Loucy (cell line): ENCODE measurements around the gene KLHL35.

ENCODE experiments used
- H2AFZ ChIP-seq: fragments of 200-600 bp; sonication (generic); 2 replicates; pipeline ENCODE4 v1.6.0; 2016; ENCODE audit warnings: antibody characterized with exemption, mild to moderate bottlenecking, low read length, moderate library complexity
- H3F3A ChIP-seq: fragments of 200-600 bp; 2 replicates; pipeline ENCODE4 v1.6.0; 2016; ENCODE audit warnings: antibody characterized with exemption, low read depth, mild to moderate bottlenecking
- H3K27me3 ChIP-seq: fragments of 200-600 bp; sonication (generic); 2 replicates; pipeline ENCODE4 v1.6.1; 2014; ENCODE audit warnings: low read length, mild to moderate bottlenecking; ENCODE audit not compliant: insufficient read depth, poor library complexity, severe bottlenecking
- H3K36me3 ChIP-seq: fragments of 200-600 bp; sonication (generic); 2 replicates; pipeline ENCODE4 v1.6.1; 2016; ENCODE audit warnings: low read length; ENCODE audit not compliant: insufficient read depth
- H3K4me1 ChIP-seq: fragments of 200-600 bp; sonication (generic); 2 replicates; pipeline ENCODE4 v1.5.1; 2014; ENCODE audit warnings: low read length, mild to moderate bottlenecking; ENCODE audit not compliant: insufficient read depth, poor library complexity, severe bottlenecking
- H3K4me2 ChIP-seq: fragments of 200-600 bp; sonication (generic); 2 replicates; pipeline ENCODE4 v1.6.0; 2014; ENCODE audit warnings: antibody characterized with exemption, low read length, low read depth, mild to moderate bottlenecking; ENCODE audit not compliant: poor library complexity, severe bottlenecking
- H3K4me3 ChIP-seq: fragments of 200-600 bp; sonication (generic); 2 replicates; pipeline ENCODE4 v1.5.1; 2014; ENCODE audit warnings: low read length, mild to moderate bottlenecking, mixed read lengths; ENCODE audit not compliant: poor library complexity, severe bottlenecking
- H3K79me2 ChIP-seq: fragments of 200-600 bp; sonication (generic); 2 replicates; pipeline ENCODE4 v1.6.1; 2014; ENCODE audit warnings: low read length; ENCODE audit not compliant: insufficient read depth
- H3K9ac ChIP-seq: fragments of 200-600 bp; sonication (generic); 2 replicates; pipeline ENCODE4 v1.6.0; 2014; ENCODE audit warnings: mild to moderate bottlenecking, low read depth, low read length, moderate library complexity; ENCODE audit not compliant: poor library complexity, severe bottlenecking
- H3K9me2 ChIP-seq: fragments of 200-600 bp; sonication (generic); replicated peaks from 2 replicates; pipeline ENCODE4 v1.6.1; 2016; ENCODE audit warnings: low read depth, low read length, mixed read lengths
- H3K9me3 ChIP-seq: fragments of 200-600 bp; sonication (generic); 2 replicates; pipeline ENCODE4 v1.6.1; 2014; ENCODE audit warnings: mild to moderate bottlenecking, antibody characterized with exemption, low read length, low read depth; ENCODE audit not compliant: insufficient read depth
- H4K20me1 ChIP-seq: fragments of 200-600 bp; sonication (generic); 2 replicates; pipeline ENCODE4 v1.6.0; 2014; ENCODE audit warnings: antibody characterized with exemption, low read length, mild to moderate bottlenecking; ENCODE audit not compliant: insufficient read depth, poor library complexity, severe bottlenecking
- EZH2phosphoT487 ChIP-seq: fragments of 200-600 bp; IDR thresholded peaks from 2 replicates; pipeline ENCODE4 v1.6.1; 2018; ENCODE audit warnings: antibody characterized with exemption, mild to moderate bottlenecking, moderate library complexity, borderline replicate concordance
- TF ChIP-seq, protein P1 (sequence below): fragments of 200-600 bp; sonication (generic); conservative IDR thresholded peaks from 2 replicates; pipeline ENCODE4 v1.5.1; 2014; ENCODE audit warnings: mild to moderate bottlenecking, antibody characterized with exemption, low read length

The KLHL35 gene

DNA sequence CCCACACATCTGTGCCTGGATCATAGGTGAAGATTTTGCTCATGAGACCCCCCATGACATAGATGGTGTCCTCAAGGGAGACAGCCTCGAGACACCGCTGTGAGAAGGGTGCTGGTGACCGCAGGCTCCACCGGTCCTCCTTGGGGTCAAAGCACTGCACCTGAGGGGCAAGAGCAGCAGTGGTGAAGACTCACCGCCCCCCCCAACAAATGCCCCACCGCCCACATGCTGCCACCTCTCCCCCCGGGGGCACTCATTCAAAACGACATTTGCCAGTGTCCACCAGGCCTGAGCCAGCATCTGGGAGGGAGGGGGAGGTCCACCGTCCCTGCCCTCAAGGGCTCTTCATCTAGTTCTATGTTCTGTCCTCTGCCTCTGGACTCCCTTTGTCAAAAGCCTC, 9.3 kb downstream of the KLHL35 start:
- Histone ChIP-seq H3K4me1 (no peaks in the 10 kb centered on the region), H3F3A (no peaks in the 10 kb centered on the region), H3K79me2 (no peaks in the 10 kb centered on the region), H3K27me3 (no peaks in the 10 kb centered on the region), H3K4me3 (no peak overlapping the region), H3K9ac (no peak overlapping the region), H3K36me3 (no peaks in the 10 kb centered on the region), H3K9me2 (no peaks in the 10 kb centered on the region), H3K9me3 (no peaks in the 10 kb centered on the region), H2AFZ (no peak overlapping the region), H4K20me1 (no peaks in the 10 kb centered on the region), H3K4me2 (no peak overlapping the region)
- TF ChIP-seq EZH2phosphoT487, result no peak
- TF ChIP-seq, protein P1, sequence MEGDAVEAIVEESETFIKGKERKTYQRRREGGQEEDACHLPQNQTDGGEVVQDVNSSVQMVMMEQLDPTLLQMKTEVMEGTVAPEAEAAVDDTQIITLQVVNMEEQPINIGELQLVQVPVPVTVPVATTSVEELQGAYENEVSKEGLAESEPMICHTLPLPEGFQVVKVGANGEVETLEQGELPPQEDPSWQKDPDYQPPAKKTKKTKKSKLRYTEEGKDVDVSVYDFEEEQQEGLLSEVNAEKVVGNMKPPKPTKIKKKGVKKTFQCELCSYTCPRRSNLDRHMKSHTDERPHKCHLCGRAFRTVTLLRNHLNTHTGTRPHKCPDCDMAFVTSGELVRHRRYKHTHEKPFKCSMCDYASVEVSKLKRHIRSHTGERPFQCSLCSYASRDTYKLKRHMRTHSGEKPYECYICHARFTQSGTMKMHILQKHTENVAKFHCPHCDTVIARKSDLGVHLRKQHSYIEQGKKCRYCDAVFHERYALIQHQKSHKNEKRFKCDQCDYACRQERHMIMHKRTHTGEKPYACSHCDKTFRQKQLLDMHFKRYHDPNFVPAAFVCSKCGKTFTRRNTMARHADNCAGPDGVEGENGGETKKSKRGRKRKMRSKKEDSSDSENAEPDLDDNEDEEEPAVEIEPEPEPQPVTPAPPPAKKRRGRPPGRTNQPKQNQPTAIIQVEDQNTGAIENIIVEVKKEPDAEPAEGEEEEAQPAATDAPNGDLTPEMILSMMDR, result no peak

DNA sequence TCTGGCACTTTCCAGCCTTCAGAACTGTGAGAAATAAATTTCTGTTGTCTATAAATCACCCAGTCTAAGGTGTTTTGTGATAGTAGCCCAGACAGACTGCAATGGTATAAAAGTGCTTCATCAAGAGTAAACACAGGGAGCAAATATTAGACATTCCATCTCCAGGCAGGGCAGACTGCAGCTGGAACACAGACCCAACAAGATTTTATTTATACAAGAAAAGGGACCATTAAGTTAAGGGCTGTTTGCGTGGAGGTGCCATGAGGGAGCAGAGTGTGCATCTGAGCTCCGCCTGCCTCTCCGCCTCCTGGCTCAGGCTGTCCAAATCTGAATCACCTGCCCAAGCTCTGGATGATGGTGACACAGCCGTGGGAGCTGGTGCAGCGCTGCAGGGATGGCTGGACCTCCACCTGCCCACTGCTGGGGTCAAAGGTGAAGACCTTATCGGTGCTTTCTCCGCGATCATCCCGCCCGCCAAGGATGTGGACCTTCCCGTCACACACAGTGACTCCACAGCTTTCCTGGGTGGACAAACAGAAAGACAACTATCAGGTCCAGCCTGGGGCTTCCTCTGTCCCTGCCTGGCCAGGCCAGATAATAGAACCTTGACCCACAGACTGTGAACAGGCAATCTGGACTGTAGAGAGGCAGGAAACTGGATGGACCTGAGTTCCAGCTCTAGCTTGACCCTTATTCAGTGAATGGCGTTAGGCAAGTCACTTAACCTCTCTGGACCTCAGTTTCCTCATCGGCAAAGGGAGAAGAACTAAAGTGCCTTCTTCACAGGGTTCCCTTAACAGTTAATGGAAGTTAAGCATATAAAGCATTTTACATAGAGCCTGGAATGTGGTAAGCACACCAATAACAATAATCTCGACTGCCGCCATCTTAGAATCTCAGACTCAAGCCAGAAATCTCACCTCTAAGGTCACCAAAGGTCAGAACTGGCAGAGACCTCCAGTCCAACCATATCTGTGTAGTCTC, 10.5 kb downstream of the KLHL35 start:
- Histone ChIP-seq H3K36me3 (no peaks in the 10 kb centered on the region), H3K9ac (no peak overlapping the region), H3K9me2 (no peaks in the 10 kb centered on the region), H3F3A (no peaks in the 10 kb centered on the region), H3K27me3 (no peaks in the 10 kb centered on the region), H2AFZ (no peak overlapping the region), H3K79me2 (no peaks in the 10 kb centered on the region), H3K4me1 (no peaks in the 10 kb centered on the region), H3K4me2 (no peak overlapping the region), H3K4me3 (no peak overlapping the region), H4K20me1 (no peaks in the 10 kb centered on the region), H3K9me3 (no peaks in the 10 kb centered on the region)
- TF ChIP-seq, protein P1, result no peak
- no peak for TF ChIP-seq EZH2phosphoT487

DNA sequence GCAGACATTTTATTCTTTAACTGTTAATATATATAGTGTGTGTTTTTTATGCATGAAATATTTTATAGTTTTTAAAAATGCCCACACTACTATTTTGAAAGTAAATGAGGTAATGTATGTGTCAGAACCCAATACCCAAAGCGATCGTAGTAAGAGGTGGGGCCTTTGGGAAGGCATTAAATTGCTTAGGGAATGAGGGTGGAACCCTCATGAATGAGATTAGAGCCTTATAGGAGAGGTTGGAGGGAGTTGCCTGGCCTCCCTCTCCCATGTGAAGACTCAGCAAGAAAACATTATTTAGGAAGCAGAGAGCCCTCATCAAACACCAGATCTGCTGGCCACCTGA, 11.1 kb downstream of the KLHL35 start:
- Histone ChIP-seq H3K79me2 (no peaks in the 10 kb centered on the region), H3K36me3 (no peaks in the 10 kb centered on the region), H3K4me2 (no peak overlapping the region), H4K20me1 (no peaks in the 10 kb centered on the region), H3K9me2 (no peaks in the 10 kb centered on the region), H3K4me1 (no peaks in the 10 kb centered on the region), H3K9ac (no peak overlapping the region), H3K4me3 (no peak overlapping the region), H3K9me3 (no peaks in the 10 kb centered on the region), H3F3A (no peaks in the 10 kb centered on the region), H2AFZ (no peak overlapping the region), H3K27me3 (no peaks in the 10 kb centered on the region)
- no peak for TF ChIP-seq EZH2phosphoT487
- TF ChIP-seq, protein P1, result no peak
